ENCODE data around the gene AGFG1. TPM values are rescaled to one million over a fixed set of nuclear protein-coding genes. Genes with fewer than 3 reads are reported as not detected.

The AGFG1 gene
- total RNA-seq, 1 donor from 2014 or later: 25.5 TPM

GRCh38 chr2:227436436-227437174 lies 35.4 kb upstream of the AGFG1 start:
- DNase-seq (ENCODE audit: low spot score in 2 of 2): no peak
- Histone ChIP-seq H3K27me3 (no peaks in the 10 kb centered on the region), H3K4me3 (no peak overlapping the region), H3K9me3 (peaks cover 6 to 12% of the 10 kb centered on the region in 2 donors), H3K4me1 (no peaks in the 10 kb centered on the region), H3K36me3 (no peaks in the 10 kb centered on the region), H3K27ac (no peak overlapping the region)
- intact Hi-C loops (cut with DNase I): no loop called here
- TF ChIP-seq CTCF (IDR thresholded peaks at IDR 0.05): no peak

GRCh38 chr2:227439214-227439613 lies 32.7 kb upstream of the AGFG1 start:
- DNase-seq (ENCODE audit: low spot score in 2 of 2): no peak
- H3K9me3 ChIP-seq: no peaks in the 10 kb centered on the region
- intact Hi-C loops (cut with DNase I): no loop called here
- H3K27ac ChIP-seq: no peak overlapping the region
- TF ChIP-seq CTCF (IDR thresholded peaks at IDR 0.05): no peak
- H3K27me3 ChIP-seq: no peaks in the 10 kb centered on the region
- no peaks in the 10 kb centered on the region for H3K36me3 ChIP-seq
- H3K4me3 ChIP-seq: no peak overlapping the region
- no peaks in the 10 kb centered on the region for H3K4me1 ChIP-seq

- no peak overlapping the region for H3K27ac ChIP-seq
- H3K9me3 ChIP-seq: no peaks in the 10 kb centered on the region
- H3K4me1 ChIP-seq: no peaks in the 10 kb centered on the region
- intact Hi-C loops (cut with DNase I): no loop called here
- H3K36me3 ChIP-seq: no peaks in the 10 kb centered on the region
- no peak for DNase-seq (ENCODE audit: low spot score in 2 of 2)
- H3K4me3 ChIP-seq: no peak overlapping the region
- TF ChIP-seq CTCF (IDR thresholded peaks at IDR 0.05): no peak
- H3K27me3 ChIP-seq: no peaks in the 10 kb centered on the region
Observed at GRCh38 chr2:227442639-227443038, 29.3 kb upstream of the AGFG1 start.

- intact Hi-C loops (cut with DNase I): no loop called here
- TF ChIP-seq CTCF (IDR thresholded peaks at IDR 0.05): no peak
- H3K27ac ChIP-seq: no peak overlapping the region
Observed at GRCh38 chr2:227443889-227444568, 27.9 kb upstream of the AGFG1 start.

GRCh38 chr2:227447606-227448005 lies 24.4 kb upstream of the AGFG1 start:
- Histone ChIP-seq H3K4me1 (no peaks in the 10 kb centered on the region), H3K9me3 (no peaks in the 10 kb centered on the region), H3K27me3 (no peaks in the 10 kb centered on the region), H3K4me3 (no peak overlapping the region), H3K27ac (no peak overlapping the region), H3K36me3 (no peaks in the 10 kb centered on the region)
- no peak for TF ChIP-seq CTCF (IDR thresholded peaks at IDR 0.05)
- intact Hi-C loops (cut with DNase I): no loop called here
- no peak for DNase-seq (ENCODE audit: low spot score in 2 of 2)

More at GRCh38 chr2:227443889-227444568, 27.9 kb upstream of the AGFG1 start:
- no peaks in the 10 kb centered on the region for H3K9me3 ChIP-seq
- no peak for DNase-seq (ENCODE audit: low spot score in 2 of 2)
- no peak overlapping the region for H3K4me3 ChIP-seq
- no peaks in the 10 kb centered on the region for H3K4me1 ChIP-seq
- no peaks in the 10 kb centered on the region for H3K36me3 ChIP-seq
- H3K27me3 ChIP-seq: no peaks in the 10 kb centered on the region

Measured in ascending aorta (tissue), 2 donors.